TTC549 (cell line): ENCODE results near the gene ARHGAP10.

Source experiments
- FAIRE-seq: peaks from 2 replicates; lab custom pipeline; 2012; peaks lifted over from hg19 to GRCh38; lab: Jason Lieb, UNC

Gene ARHGAP10, protein sequence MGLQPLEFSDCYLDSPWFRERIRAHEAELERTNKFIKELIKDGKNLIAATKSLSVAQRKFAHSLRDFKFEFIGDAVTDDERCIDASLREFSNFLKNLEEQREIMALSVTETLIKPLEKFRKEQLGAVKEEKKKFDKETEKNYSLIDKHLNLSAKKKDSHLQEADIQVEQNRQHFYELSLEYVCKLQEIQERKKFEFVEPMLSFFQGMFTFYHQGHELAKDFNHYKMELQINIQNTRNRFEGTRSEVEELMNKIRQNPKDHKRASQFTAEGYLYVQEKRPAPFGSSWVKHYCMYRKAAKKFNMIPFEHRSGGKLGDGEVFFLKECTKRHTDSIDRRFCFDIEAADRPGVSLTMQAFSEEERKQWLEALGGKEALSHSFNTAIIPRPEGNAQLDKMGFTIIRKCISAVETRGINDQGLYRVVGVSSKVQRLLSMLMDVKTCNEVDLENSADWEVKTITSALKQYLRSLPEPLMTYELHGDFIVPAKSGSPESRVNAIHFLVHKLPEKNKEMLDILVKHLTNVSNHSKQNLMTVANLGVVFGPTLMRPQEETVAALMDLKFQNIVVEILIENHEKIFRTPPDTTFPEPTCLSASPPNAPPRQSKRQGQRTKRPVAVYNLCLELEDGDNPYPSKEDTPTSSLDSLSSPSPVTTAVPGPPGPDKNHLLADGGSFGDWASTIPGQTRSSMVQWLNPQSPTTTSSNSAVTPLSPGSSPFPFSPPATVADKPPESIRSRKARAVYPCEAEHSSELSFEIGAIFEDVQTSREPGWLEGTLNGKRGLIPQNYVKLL

DNA sequence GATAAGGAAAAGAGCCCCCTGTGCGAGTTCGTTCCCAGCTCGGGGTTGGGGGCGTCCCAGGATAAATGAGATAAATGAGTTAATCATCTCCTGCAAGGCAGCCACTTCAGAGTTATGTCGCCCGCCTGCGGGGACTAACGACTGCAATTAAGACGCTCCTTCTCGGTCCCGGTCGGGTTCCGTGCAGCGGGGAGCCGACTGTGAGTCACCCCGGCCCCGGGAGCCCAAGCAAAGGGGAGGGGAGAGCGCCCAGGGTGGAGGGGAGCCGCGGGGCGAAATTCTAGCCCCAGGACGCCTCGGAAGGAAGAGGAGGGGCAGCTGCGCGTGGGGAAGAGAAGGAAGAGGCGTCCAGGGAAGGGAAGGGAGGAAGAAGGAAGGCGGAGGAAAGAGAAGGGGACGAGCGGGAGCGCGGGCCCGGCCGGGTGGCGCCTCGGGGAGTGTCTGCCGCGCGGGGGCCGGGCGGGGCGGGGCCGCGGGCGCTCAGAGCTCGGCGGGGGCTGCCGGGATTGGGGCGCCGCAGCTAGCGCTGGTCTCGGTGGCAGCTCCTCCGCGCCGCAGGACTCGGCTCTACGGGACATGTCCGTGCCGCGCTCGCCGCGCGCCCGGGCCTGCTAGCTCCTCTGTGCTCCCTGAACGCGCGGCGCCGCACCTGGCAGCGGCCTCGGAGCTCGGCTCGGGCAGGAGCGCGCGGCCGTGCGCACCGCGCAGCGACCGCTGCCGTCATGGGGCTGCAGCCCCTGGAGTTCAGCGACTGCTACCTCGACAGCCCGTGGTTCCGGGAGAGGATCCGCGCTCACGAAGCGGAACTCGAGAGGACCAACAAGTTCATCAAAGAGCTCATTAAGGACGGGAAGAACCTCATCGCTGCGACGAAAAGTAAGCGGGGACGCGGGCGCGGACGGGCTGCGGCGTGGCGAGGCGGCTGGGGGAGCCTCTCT is at the start of gene ARHGAP10:
Gene ARHGAP10 (plus strand): TSS at position 509 of the 938 bp plus-strand sequence. CDS start 214 bp downstream, at position 723.
- no peak for FAIRE-seq

DNA sequence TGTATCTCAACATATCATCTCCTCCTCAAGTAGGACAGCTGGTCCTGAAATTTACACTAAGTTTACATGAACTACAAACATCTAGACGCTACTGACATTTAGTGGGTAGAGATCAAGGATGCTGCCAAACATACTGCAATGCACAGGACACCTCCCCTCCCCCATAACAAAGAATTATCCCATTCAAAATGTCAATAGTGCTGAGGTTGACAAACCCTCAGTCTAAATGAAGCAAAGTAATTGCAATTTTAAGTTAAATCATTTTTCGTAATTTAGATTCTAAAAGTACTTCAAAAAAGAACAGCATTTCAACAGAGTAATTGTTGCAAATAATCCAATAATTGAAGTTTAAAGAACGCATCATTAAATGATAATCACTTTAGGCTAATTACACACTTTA is 49.1 kb upstream of the ARHGAP10 start:
- no peak for FAIRE-seq

DNA sequence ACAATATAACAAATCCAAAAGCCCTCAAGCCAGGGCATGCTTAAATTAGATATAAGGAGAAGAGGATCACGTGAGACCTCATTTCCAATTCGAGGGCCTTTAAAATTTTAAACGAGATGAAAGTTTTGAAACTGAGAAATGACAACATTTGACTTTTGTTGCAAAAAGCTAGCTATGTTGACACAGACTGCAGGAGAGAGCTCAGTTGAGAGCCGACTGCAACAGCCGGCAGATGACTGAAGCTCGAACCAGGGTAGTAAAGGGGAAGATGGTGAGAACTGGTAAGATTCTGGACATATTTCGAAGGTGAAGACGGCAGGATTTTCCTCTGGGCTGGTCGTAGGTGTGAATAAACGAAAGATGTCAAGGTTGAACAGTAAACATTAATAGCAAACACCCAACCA is 48.7 kb upstream of the ARHGAP10 start:
- no peak for FAIRE-seq

DNA sequence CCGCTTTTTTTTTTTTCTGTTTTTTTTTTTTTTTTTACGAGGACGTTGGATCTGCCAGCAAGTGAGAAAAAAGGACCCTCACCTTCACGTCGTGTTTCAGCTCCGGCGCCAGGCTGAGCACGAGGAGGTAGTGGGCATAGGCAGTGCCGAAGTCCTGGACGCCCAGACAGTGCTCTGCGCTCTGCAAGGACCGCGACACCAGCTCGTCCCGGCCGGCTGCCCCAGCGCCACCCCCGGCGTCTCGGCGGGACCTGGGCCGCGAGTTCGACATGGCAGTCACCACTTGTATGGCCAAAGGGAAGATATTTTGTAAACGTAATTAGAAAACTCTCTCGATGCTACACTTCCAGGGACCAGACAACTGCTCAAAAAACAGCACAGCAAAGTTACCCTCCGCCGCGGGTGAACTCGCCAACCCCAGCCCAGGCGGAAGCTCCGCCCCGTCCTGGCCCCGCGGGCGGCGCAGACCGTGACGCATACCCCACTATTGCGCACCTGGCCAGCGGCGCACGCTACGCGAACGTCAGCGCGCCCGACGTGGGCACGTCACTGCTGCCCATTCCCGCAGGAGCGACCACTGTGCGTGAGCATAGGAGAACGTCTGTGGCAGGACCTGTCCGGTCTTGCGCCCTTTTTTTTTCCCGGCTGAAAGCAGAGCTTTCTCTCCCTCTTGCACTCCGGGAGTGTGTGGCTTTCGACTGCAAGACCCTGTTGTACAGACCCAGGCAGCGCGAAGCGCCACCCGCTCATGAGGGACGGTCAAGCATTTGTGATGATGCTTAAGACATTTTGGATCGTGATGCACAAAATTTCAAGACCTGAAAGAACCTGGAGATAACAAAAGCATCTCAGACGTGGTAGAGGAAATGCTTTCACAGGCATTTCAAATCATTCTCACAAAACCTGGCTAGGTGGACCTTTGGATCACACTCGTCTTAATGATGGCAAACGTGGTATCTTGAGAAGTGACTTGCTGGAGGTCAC is 47.9 kb upstream of the ARHGAP10 start, which contains the start of gene PRMT9:
Gene PRMT9 (minus strand): TSS at position 447 of the 984 bp plus-strand sequence. CDS start 176 bp downstream, at position 271.
- FAIRE-seq: no peak

DNA sequence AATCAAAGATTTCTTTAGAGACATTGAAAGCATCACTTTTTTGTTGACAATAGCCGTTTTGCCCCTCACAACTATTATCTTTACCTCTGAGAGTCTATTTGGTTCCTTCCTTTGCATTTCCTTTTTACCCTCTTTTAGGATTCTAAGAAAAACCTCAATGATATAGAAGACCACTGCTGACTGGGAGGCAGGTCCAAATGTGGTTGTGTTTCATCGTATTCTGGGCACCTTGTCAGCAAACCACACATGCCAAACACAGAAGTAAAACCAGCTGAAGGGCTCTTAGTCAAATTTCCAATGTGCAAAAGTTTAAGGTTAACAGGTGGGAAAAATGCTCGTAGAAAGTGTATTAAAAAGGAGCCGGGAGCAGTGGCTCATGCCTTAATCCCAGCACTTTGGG is 42.8 kb upstream of the ARHGAP10 start:
- no peak for FAIRE-seq

GRCh38 chr4:147691820-147692219 is 40.1 kb upstream of the ARHGAP10 start:
- FAIRE-seq: no peak

DNA sequence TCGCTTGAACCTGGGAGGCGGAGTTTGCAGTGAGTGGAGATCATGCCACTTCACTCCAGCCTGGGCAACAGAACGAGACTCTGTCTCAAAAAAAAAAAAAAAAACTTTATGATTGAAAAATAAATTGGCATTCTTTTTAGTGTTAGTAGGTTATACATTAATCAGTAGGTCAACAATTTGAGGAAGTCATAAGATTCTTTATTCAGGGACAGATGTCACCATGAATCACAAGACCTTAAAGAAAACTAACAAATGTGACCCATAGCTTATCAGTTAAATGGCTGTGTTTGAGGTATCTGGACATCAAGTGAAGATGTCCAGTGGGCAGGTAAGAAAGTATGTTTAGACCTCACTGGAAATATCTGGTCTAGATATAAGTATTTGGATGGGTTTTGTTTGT is 38.7 kb upstream of the ARHGAP10 start:
- no peak for FAIRE-seq

DNA sequence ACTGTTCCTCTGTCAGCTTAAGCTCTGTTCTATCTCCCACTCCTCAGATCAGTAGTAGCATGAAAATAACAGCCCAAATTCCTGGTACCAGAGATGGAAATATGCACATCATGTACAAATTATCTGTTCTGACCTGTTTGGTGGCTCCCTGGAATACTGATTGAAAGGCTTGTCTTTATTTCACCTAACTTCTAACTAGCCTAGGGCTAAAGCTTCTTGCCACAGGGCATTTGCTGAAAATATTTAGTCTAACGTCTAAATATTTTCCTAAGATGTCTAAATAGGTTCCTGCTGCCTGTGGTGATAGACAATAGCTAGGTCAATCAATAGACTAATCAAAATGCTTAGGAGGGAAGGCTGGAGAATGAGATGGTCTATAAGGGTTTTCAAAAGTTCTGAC is 35.0 kb upstream of the ARHGAP10 start:
- FAIRE-seq: no peak

GRCh38 chr4:147704846-147705245 is 27.0 kb upstream of the ARHGAP10 start:
- no peak for FAIRE-seq

GRCh38 chr4:147707892-147708672 is 23.8 kb upstream of the ARHGAP10 start:
- FAIRE-seq: no peak

- FAIRE-seq: no peak
These were observed 21.9 kb upstream of the ARHGAP10 start for GRCh38 chr4:147709999-147710398.

DNA sequence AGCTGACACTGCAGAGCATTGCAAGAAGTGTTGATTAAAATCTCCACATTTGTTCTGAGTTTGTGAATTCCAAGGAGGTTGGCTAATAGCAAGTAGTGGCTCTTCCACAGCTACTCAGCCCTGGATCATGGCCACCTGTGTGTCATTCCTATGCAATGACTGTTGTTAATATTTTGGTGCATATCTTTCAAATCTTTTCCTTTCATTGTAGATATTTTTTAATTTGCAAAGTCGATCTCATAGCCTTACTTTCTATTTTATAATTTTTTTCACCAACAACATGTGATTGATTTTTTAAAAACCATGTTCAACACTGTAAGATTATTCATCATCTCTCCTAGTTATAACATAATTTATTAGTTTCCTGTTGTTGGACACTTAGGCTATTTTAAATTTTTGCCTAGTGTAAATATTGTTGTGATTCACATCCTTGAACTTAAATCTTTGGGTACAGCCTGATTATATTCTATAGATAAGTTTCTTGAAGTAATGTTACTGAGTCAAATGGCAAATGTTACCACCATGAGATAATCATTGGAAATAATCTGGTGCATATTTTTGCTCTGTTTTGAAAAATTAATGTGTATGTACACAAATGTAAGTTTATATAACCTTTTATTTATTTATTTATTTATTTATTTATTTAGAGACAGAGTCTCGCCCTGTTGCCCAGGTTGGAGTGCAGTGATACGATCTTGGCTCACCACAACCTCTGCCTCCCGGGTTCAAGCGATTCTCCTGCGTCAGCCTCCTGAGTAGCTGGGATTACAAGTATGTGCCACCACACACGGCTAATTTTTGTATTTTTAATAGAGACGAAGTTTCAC is 17.1 kb upstream of the ARHGAP10 start:
- no peak for FAIRE-seq

DNA sequence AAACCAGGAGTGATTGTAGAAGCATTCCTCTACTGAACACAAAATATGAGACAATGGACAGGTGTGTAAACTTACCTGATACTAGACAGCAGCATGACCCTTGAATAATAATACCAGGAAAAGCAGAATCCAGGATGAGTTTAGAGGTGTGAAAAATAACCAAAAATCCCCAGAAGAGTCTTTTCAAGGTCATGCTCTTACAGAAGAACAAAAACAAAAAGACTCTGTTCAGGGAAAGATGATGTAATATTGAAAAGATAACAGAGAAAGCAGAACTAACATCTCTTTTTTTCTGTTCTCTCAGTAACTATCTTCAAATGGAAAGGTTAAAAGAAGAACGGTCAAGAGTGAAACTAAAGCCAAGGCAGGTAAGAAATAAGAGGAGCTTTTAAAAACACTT is 14.0 kb upstream of the ARHGAP10 start:
- FAIRE-seq: no peak

- FAIRE-seq: no peak
These were observed 8.6 kb upstream of the ARHGAP10 start for GRCh38 chr4:147723326-147723725.

DNA sequence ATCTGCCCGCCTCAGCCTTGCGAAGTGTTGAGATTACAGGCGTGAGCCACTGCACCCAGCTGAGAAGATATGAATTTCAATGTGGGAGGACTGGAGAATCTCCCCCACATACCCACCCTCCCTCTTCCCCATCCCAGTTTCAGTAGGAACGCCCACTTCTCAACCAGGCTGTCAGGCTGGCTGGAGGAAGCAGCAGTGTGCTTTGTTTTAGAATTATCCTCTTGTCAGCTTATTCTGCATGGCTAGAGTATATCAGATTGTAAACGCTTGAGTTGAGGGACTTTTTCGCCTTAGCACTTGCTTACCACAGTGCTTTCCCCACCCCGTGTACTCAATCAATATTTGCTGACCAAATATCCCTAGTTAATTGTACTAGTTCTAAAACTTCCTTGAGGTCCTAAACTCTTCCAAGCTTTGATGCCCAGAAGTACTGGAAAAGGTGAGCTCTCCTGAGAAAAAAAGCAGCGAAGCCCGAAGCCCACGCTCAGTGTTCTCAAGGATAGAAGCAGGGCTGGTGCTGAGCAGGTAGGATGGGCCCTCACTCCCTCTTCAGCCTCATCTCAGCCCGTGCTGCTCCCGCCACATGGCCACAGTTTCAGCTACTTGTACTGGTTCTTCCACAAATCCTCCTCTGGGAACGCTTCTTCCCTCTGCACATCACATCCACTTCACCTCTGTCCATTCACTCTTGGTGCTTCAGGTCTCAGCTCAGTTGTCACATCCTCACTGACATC is 7.3 kb upstream of the ARHGAP10 start:
- no peak for FAIRE-seq

GRCh38 chr4:147725673-147726072 is 6.2 kb upstream of the ARHGAP10 start:
- FAIRE-seq: no peak

GRCh38 chr4:147727476-147728028 is 4.3 kb upstream of the ARHGAP10 start:
- FAIRE-seq: no peak

DNA sequence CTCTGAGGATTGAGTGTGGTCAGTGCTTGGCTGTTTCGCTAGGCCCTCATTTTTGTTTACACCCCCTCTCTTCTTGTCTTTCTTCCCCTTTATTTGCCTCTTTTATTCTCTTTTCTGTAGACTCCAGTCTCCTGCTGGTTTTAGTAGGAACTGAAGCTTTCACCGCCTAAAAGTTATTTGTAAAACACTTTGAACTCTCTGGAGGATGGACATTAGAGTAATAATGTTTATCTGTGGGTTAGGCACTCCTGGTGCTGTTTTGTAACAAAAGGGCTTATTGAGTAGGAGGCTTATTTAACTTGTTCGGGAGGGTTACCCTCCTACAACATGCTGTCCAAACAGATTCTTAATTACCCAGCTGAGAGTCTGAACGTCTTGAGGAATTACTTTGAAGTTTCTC is 1.6 kb upstream of the ARHGAP10 start:
- no peak for FAIRE-seq
